K562 (cell line): ENCODE results near the gene PCGF6. TPM values are rescaled to one million over a fixed set of nuclear protein-coding genes. Genes with fewer than 3 reads are reported as not detected.
"Not testable (repeated sequence)": the region's sequence is repeated elsewhere in the genome, so short reads cannot be mapped to it uniquely, and the experiment has no call there.

Source experiments
- ATAC-seq: fragments of 200-7000 bp; cut with Tn5 transposase; 3 replicates; pipeline ENCODE4 v1.9.1; 2020; ENCODE audit warnings: moderate library complexity
- BruUV-seq: library from RNA; stranded (reverse); fragments of 400-500 nt; replicated peaks from 2 replicates; lab custom pipeline; 2021; lab: Mats Ljungman, UMichigan
- CTCF ChIA-PET: fragments of 300-600 bp; formaldehyde crosslinking; extraction: SDS; loops from one replicate; lab custom pipeline; 2021; ENCODE audit warnings: low intra/inter-chr PET ratio; lab: Yijun Ruan, JAX
- POLR2A ChIA-PET: fragments of 300-600, 350-650 bp; sonication (Branson Sonifier 250); formaldehyde crosslinking; extraction: SDS; loops from one replicate; lab custom pipeline; 2021; ENCODE audit warnings: antibody characterized with exemption, inconsistent platforms; lab: Yijun Ruan, JAX
- DNase-seq, 4 experiments: peaks; one replicate each; pipeline versions ENCODE4 v3.0.0 to v3.0.0-alpha.2; 2011 to 2018; ENCODE audit warnings: low spot score in 3 of 4, mixed read lengths in 3 of 4; ENCODE audit errors: extremely low read depth in 1 of 4
- FAIRE-seq: peaks from 2 replicates; lab custom pipeline; 2011; peaks lifted over from hg19 to GRCh38; lab: Jason Lieb, UNC
- H2AFZ ChIP-seq: 2 replicates; pipeline ENCODE4 v1.6.0; 2011; ENCODE audit warnings: low read depth, low read length, control low read depth, inconsistent platforms
- H3K27ac ChIP-seq: fragments of 200-600 bp; 3 replicates; pipeline ENCODE4 v1.8.0; 2011; ENCODE audit warnings: low read depth, mild to moderate bottlenecking, control low read depth, inconsistent platforms, low read length, moderate library complexity, mixed read lengths; ENCODE audit errors: extremely low read depth
- H3K27me3 ChIP-seq, 2 experiments: fragments of 300-600 bp in 1 of 2; 2 replicates in 1 of 2; 3 replicates in 1 of 2; pipeline versions ENCODE4 v1.6.0 to v1.8.0; 2011; ENCODE audit warnings: inconsistent platforms in 2 of 2, low read length in 2 of 2, mild to moderate bottlenecking in 1 of 2, mixed read lengths in 1 of 2, moderate library complexity in 1 of 2; ENCODE audit not compliant: control insufficient read depth in 2 of 2, insufficient read depth in 2 of 2
- H3K36me3 ChIP-seq: fragments of 300-600 bp; 3 replicates; pipeline ENCODE4 v1.8.0; 2011; ENCODE audit warnings: mild to moderate bottlenecking, low read length, inconsistent platforms; ENCODE audit not compliant: control insufficient read depth, insufficient read depth
- H3K4me1 ChIP-seq, 2 experiments: fragments of 200-600 bp in 1 of 2; replicated peaks in 1 of 2; 2 replicates in 1 of 2; 3 replicates in 1 of 2; pipeline versions ENCODE4 v1.5.1 to v1.8.0; 2011; ENCODE audit warnings: inconsistent platforms in 2 of 2, low read length in 2 of 2, mild to moderate bottlenecking in 1 of 2, mixed read lengths in 1 of 2, moderate library complexity in 1 of 2; ENCODE audit not compliant: control insufficient read depth in 2 of 2, insufficient read depth in 2 of 2
- H3K4me2 ChIP-seq: 2 replicates; pipeline ENCODE4 v1.6.1; 2011; ENCODE audit warnings: low read length, control low read depth, inconsistent platforms, mixed read lengths; ENCODE audit not compliant: insufficient read depth
- H3K4me3 ChIP-seq: fragments of 200-600 bp; sonication (generic), shearing (Covaris generic); 2 replicates; pipeline ENCODE4 v1.5.1; 2016; ENCODE audit warnings: control low read depth, inconsistent platforms
- H3K79me2 ChIP-seq: fragments of 200-600 bp; 3 replicates; pipeline ENCODE4 v1.8.0; 2011; ENCODE audit warnings: low read length, inconsistent platforms; ENCODE audit not compliant: control insufficient read depth, insufficient read depth
- H3K9ac ChIP-seq, 2 experiments: 2 replicates each; pipeline versions ENCODE4 v1.6.0 to v1.6.1; 2011; ENCODE audit warnings: low read depth in 2 of 2, low read length in 2 of 2, control low read depth in 1 of 2, inconsistent platforms in 1 of 2, mild to moderate bottlenecking in 1 of 2, mixed read lengths in 1 of 2; ENCODE audit not compliant: insufficient read depth in 1 of 2
- H3K9me1 ChIP-seq: one replicate; pipeline ENCODE4 v1.6.0; 2011; ENCODE audit warnings: inconsistent platforms, mild to moderate bottlenecking, low read length, moderate library complexity; ENCODE audit not compliant: control insufficient read depth, insufficient read depth
- H3K9me3 ChIP-seq: replicated peaks from 2 replicates; pipeline ENCODE4 v1.5.1; 2011; ENCODE audit warnings: low read depth, low read length, inconsistent platforms; ENCODE audit not compliant: control insufficient read depth, insufficient read depth
- H4K20me1 ChIP-seq: replicated peaks from 2 replicates; pipeline ENCODE4 v1.6.1; 2011; ENCODE audit warnings: low read length, inconsistent platforms, mixed read lengths; ENCODE audit not compliant: control insufficient read depth, insufficient read depth
- ESRRA ChIP-seq: fragments of 450-650 bp; IDR thresholded peaks from 2 replicates; pipeline ENCODE4 v1.6.1; 2014; ENCODE audit warnings: low read depth, mild to moderate bottlenecking, moderate library complexity, borderline replicate concordance
- GATAD2A ChIP-seq: fragments of 450-650 bp; IDR thresholded peaks from 2 replicates; pipeline ENCODE4 v1.6.1; 2017
- GTF2A2 ChIP-seq: IDR thresholded peaks from 2 replicates; pipeline ENCODE4 v1.6.1; 2016; ENCODE audit warnings: mild to moderate bottlenecking, missing genetic modification characterization, missing compliant biosample characterization
- MAFK ChIP-seq: IDR thresholded peaks from 2 replicates; pipeline ENCODE4 v1.6.1; 2011; ENCODE audit warnings: low read length, improper control_type of control experiment
- MTA2 ChIP-seq: fragments of 450-650 bp; IDR thresholded peaks from 2 replicates; pipeline ENCODE4 v1.6.1; 2016; ENCODE audit warnings: low read depth
- NCOA6 ChIP-seq: fragments of 450-650 bp; IDR thresholded peaks from 2 replicates; pipeline ENCODE4 v1.6.1; 2017; ENCODE audit warnings: mild to moderate bottlenecking
- NR2C2 ChIP-seq, 2 experiments: fragments of 200-800 bp in 1 of 2; sonication (Bioruptor generic) in 1 of 2; sonication (generic) in 1 of 2; formaldehyde crosslinking in 1 of 2; IDR thresholded peaks; 2 replicates each; pipeline versions ENCODE4 v1.6.1 to v1.8.0; 2016 to 2022; ENCODE audit warnings: mild to moderate bottlenecking in 1 of 2, missing compliant biosample characterization in 1 of 2, missing genetic modification characterization in 1 of 2, missing genetic modification reagents in 1 of 2
- RBM39 ChIP-seq: fragments of 200-400 bp; formaldehyde crosslinking; optimal IDR thresholded peaks from 2 replicates; pipeline ENCODE3; 2018; ENCODE audit warnings: low read depth, low read length
- SRSF3 ChIP-seq: fragments of 200-400 bp; formaldehyde crosslinking; IDR thresholded peaks from 2 replicates; pipeline ENCODE4 v1.6.1; 2016; ENCODE audit warnings: mild to moderate bottlenecking, low read length, moderate library complexity; ENCODE audit not compliant: insufficient read depth
- TFAM ChIP-seq: fragments of 250-450 bp; sonication (Bioruptor Pico); conservative IDR thresholded peaks from 2 replicates; pipeline ENCODE4 v1.5.0; 2021; ENCODE audit warnings: mild to moderate bottlenecking, moderate library complexity
- THRAP3 ChIP-seq: fragments of 450-650 bp; IDR thresholded peaks from 2 replicates; pipeline ENCODE4 v1.6.1; 2016; ENCODE audit warnings: mild to moderate bottlenecking, inconsistent platforms, borderline replicate concordance
- ZNF445 ChIP-seq: fragments of 250-450 bp; sonication (Bioruptor Pico); IDR thresholded peaks from 2 replicates; pipeline ENCODE4 v1.4.0; 2020; ENCODE audit warnings: low read depth, mild to moderate bottlenecking, moderate library complexity
- WGBS: fragments of 100-300 bp; shearing (Covaris generic); methylation state at CpG from one replicate; pipeline ENCODE4 v1.1.6; 2016; ENCODE audit warnings: low coverage, mixed read lengths; ENCODE audit not compliant: insufficient coverage; ENCODE audit errors: missing lambda C conversion rate; 5-methylcytosine and 5-hydroxymethylcytosine counted together
- in situ Hi-C: fragments of 300-500 bp; cut with MboI; formaldehyde crosslinking; loops from 4 replicates; pipeline ENCODE4 v1.15.0; 2018; ENCODE audit warnings: inconsistent platforms, mixed read lengths
- intact Hi-C: fragments of 100-400 bp; cut with micrococcal nuclease; formaldehyde crosslinking; loops from 2 replicates; pipeline ENCODE4 v1.14.2; 2022
- polyA plus RNA-seq, 8 experiments: library from polyadenylated mRNA; depleted of rRNA in 4 of 8; stranded (reverse) in 5 of 8; unstranded in 3 of 8; fragments of >200 nt; fragmentation: Nextera tagmentation in 2 of 8; fragmentation: Illumina TruSeq in 1 of 8; extraction: Ambion mirVana in 2 of 8; extraction: Trizol in 1 of 8; gene quantifications; 2 replicates each; pipeline versions ENCODE4 v1.2.1 to v1.2.3, GENCODE V29; 2011 to 2014; ENCODE audit warnings: inconsistent platforms in 1 of 8, missing spikeins in 1 of 8
- total RNA-seq, 7 experiments: library from RNA; depleted of rRNA in 6 of 7; stranded (reverse); fragments of >200 nt in 6 of 7; fragmentation: Illumina TruSeq in 2 of 7; extraction: Trizol in 2 of 7; gene quantifications; 2 replicates each; pipeline versions ENCODE4 v1.2.1 to v1.2.3, GENCODE V29; 2011 to 2021; ENCODE audit warnings: low replicate concordance in 1 of 7
- TF ChIP-seq, protein P1 (sequence below): IDR thresholded peaks from 2 replicates; pipeline ENCODE4 v1.6.1; 2014; ENCODE audit warnings: antibody characterized with exemption
- TF ChIP-seq, protein P2 (sequence below): fragments of 250-450 bp; sonication (Bioruptor Pico); IDR thresholded peaks from 2 replicates; pipeline ENCODE4 v1.8.0; 2022; ENCODE audit warnings: inconsistent platforms
- TF ChIP-seq, protein P3 (sequence below): fragments of 450-650 bp; formaldehyde crosslinking; IDR thresholded peaks from 2 replicates; pipeline ENCODE4 v1.4.0; 2020; ENCODE audit warnings: mild to moderate bottlenecking, moderate library complexity

The PCGF6 gene
- total and polyA plus RNA-seq, 9 of the 15 experiments (the other 6 are each of a cell fraction or from before 2014, with no cell fraction given): 8.4 to 24.6 (median 20.6) TPM

DNA sequence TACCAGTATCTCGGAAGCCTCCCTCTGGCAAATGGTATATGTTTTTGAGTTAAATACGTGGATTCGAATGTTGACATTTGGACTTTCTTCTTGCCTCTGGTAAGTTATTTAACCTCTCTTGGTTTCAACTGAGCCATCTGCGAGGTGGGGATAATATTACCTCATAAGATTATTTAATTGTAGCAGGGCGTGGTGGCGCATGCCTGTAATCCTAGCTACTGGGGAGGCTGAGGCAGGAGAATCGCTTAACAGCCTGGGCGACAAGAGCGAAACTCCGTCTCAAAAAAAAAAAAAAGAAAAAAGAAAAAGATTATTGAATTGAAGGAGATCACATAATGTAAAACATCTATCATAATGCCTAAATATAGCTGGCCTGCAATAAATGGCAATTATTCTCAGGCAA lies 16.4 kb upstream of the PCGF6 start (continued):
- TF ChIP-seq, protein P1, sequence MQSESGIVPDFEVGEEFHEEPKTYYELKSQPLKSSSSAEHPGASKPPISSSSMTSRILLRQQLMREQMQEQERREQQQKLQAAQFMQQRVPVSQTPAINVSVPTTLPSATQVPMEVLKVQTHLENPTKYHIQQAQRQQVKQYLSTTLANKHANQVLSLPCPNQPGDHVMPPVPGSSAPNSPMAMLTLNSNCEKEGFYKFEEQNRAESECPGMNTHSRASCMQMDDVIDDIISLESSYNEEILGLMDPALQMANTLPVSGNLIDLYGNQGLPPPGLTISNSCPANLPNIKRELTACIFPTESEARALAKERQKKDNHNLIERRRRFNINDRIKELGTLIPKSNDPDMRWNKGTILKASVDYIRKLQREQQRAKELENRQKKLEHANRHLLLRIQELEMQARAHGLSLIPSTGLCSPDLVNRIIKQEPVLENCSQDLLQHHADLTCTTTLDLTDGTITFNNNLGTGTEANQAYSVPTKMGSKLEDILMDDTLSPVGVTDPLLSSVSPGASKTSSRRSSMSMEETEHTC: no peak
- TF ChIP-seq NCOA6 (no peak), MTA2 (no peak), ESRRA (no peak), THRAP3 (no peak), MAFK (no peak), RBM39 (no peak), SRSF3 (no peak), NR2C2 (CRISPR knock-in tag; IDR thresholded peaks at IDR 0.05) (no peak), NR2C2 (tag; IDR thresholded peaks at IDR 0.05) (no peak), ZNF445 (CRISPR knock-in tag) (no peak), GTF2A2 (tag) (no peak), TFAM (CRISPR knock-in tag) (no peak), GATAD2A (no peak)
- TF ChIP-seq, protein P2, sequence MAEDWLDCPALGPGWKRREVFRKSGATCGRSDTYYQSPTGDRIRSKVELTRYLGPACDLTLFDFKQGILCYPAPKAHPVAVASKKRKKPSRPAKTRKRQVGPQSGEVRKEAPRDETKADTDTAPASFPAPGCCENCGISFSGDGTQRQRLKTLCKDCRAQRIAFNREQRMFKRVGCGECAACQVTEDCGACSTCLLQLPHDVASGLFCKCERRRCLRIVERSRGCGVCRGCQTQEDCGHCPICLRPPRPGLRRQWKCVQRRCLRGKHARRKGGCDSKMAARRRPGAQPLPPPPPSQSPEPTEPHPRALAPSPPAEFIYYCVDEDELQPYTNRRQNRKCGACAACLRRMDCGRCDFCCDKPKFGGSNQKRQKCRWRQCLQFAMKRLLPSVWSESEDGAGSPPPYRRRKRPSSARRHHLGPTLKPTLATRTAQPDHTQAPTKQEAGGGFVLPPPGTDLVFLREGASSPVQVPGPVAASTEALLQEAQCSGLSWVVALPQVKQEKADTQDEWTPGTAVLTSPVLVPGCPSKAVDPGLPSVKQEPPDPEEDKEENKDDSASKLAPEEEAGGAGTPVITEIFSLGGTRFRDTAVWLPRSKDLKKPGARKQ (CRISPR knock-in tag): peak; percentile 58; the same call in 1 of the 2 replicates
- TF ChIP-seq, protein P3, sequence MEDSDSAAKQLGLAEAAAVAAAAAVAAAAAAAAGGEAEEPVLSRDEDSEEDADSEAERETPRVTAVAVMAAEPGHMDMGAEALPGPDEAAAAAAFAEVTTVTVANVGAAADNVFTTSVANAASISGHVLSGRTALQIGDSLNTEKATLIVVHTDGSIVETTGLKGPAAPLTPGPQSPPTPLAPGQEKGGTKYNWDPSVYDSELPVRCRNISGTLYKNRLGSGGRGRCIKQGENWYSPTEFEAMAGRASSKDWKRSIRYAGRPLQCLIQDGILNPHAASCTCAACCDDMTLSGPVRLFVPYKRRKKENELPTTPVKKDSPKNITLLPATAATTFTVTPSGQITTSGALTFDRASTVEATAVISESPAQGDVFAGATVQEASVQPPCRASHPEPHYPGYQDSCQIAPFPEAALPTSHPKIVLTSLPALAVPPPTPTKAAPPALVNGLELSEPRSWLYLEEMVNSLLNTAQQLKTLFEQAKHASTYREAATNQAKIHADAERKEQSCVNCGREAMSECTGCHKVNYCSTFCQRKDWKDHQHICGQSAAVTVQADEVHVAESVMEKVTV (CRISPR knock-in tag): no peak
- TF ChIP-seq, all 486 proteins: peak for 17

DNA sequence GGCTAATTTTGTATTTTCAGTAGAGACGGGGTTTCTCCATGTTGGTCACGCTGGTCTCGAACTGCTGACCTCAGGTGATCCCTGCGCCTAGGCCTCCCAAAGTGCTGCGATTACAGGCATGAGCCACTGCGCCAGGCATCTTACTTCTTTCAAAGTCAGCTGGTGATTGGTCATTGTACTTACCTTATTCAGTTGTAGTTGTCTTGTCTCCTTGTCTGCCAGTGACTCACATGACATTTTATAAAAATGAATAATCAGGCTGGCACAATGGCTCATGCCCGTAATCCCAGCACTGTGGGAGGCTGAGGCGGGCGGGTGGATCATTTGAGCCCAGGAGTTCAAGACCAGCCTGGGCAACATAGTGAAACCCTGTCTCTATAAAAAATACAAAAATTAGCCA lies 9.9 kb upstream of the PCGF6 start:
- H3K79me2 ChIP-seq, H3K4me2 ChIP-seq, H3K4me3 ChIP-seq, H3K4me1 ChIP-seq, FAIRE-seq, DNase-seq, CTCF ChIA-PET, H4K20me1 ChIP-seq, in situ Hi-C loops, BruUV-seq, H3K36me3 ChIP-seq, H2AFZ ChIP-seq, intact Hi-C loops, H3K9me1 ChIP-seq, H3K9me3 ChIP-seq, ATAC-seq, H3K27me3 ChIP-seq, H3K27ac ChIP-seq, H3K9ac ChIP-seq: not testable (repeated sequence)
- POLR2A ChIA-PET: interaction anchor here (0.6 kb wide), 1 partner anchor 18 kb away, joined by 3 read pairs; no protein-coding TSS in a partner anchor
- 91% methylated on average over 6 of the region's 9 CpGs for WGBS
